NT2/D1 (cell line): ENCODE measurements around the gene SCN10A.

Experiments used
- DNase-seq: peaks from one replicate; pipeline ENCODE4 v3.0.0-alpha.2; 2011; ENCODE audit warnings: low read depth, low spot score
- H3K27me3 ChIP-seq: 2 replicates; pipeline ENCODE4 v1.6.0; 2011; ENCODE audit warnings: mild to moderate bottlenecking; ENCODE audit not compliant: insufficient read length, insufficient read depth
- H3K36me3 ChIP-seq: 2 replicates; pipeline ENCODE4 v1.6.1; 2011; ENCODE audit warnings: mild to moderate bottlenecking, low read length, mixed read lengths; ENCODE audit not compliant: insufficient read depth, insufficient read length
- H3K4me1 ChIP-seq: 2 replicates; pipeline ENCODE4 v1.5.1; 2011; ENCODE audit not compliant: insufficient read depth, insufficient read length
- H3K4me3 ChIP-seq: 2 replicates; pipeline ENCODE4 v1.5.1; 2011; ENCODE audit warnings: low read depth; ENCODE audit not compliant: insufficient read length
- H3K9ac ChIP-seq: 2 replicates; pipeline ENCODE4 v1.6.0; 2011; ENCODE audit warnings: low read depth; ENCODE audit not compliant: insufficient read length
- H3K9me3 ChIP-seq: 2 replicates; pipeline ENCODE4 v1.5.1; 2011; ENCODE audit warnings: mild to moderate bottlenecking, low read length; ENCODE audit not compliant: insufficient read depth
- SUZ12 ChIP-seq: IDR thresholded peaks from 2 replicates; pipeline ENCODE4 v1.6.1; 2011; ENCODE audit not compliant: insufficient read length, insufficient read depth; ENCODE audit errors: extremely low read depth
- YY1 ChIP-seq: IDR thresholded peaks from 2 replicates; pipeline ENCODE4 v1.6.1; 2011; ENCODE audit not compliant: insufficient read length, insufficient read depth
- ZNF274 ChIP-seq: IDR thresholded peaks from 2 replicates; pipeline ENCODE4 v1.6.1; 2011; ENCODE audit warnings: mild to moderate bottlenecking, low read depth, low read length

The SCN10A gene

GRCh38 chr3:38824349-38824748, 8.3 kb upstream of the SCN10A start:
- DNase-seq = no peak
- Histone ChIP-seq H3K9me3 (no peaks in the 10 kb centered on the region; the same call in 1 of the 2 replicates), H3K36me3 (no peaks in the 10 kb centered on the region), H3K4me1 (peaks cover 4% of the 10 kb centered on the region), H3K27me3 (no peaks in the 10 kb centered on the region), H3K9ac (no peak overlapping the region), H3K4me3 (no peak overlapping the region)
- TF ChIP-seq YY1 = no peak
- TF ChIP-seq SUZ12 = no peak
- TF ChIP-seq ZNF274 = no peak

GRCh38 chr3:38823722-38824121, 7.7 kb upstream of the SCN10A start:
- Histone ChIP-seq H3K9ac (no peak overlapping the region), H3K9me3 (no peaks in the 10 kb centered on the region; the same call in 1 of the 2 replicates), H3K27me3 (no peaks in the 10 kb centered on the region), H3K4me3 (no peak overlapping the region), H3K4me1 (no peaks in the 10 kb centered on the region), H3K36me3 (no peaks in the 10 kb centered on the region)
- TF ChIP-seq SUZ12 = no peak
- no peak for TF ChIP-seq ZNF274
- no peak for TF ChIP-seq YY1
- DNase-seq = no peak

GRCh38 chr3:38823186-38823585, 7.2 kb upstream of the SCN10A start:
- Histone ChIP-seq H3K9ac (no peak overlapping the region), H3K4me3 (no peak overlapping the region), H3K36me3 (no peaks in the 10 kb centered on the region), H3K27me3 (no peaks in the 10 kb centered on the region), H3K4me1 (no peaks in the 10 kb centered on the region), H3K9me3 (no peaks in the 10 kb centered on the region)
- TF ChIP-seq SUZ12 (no peak), YY1 (no peak), ZNF274 (no peak)
- DNase-seq = no peak

GRCh38 chr3:38811822-38812221, 4.2 kb downstream of the SCN10A start:
- no peaks in the 10 kb centered on the region for H3K4me1 ChIP-seq
- no peak for TF ChIP-seq ZNF274
- TF ChIP-seq SUZ12 = no peak
- no peak for TF ChIP-seq YY1
- H3K36me3 ChIP-seq = no peaks in the 10 kb centered on the region
- peaks cover 36% of the 10 kb centered on the region for H3K27me3 ChIP-seq
- no peak overlapping the region for H3K4me3 ChIP-seq
- H3K9me3 ChIP-seq = no peaks in the 10 kb centered on the region
- no peak for DNase-seq
- H3K9ac ChIP-seq = no peak overlapping the region

- Histone ChIP-seq H3K9me3 (no peaks in the 10 kb centered on the region), H3K36me3 (no peaks in the 10 kb centered on the region), H3K27me3 (peaks cover 61% of the 10 kb centered on the region), H3K4me1 (no peaks in the 10 kb centered on the region), H3K4me3 (no peak overlapping the region), H3K9ac (no peak overlapping the region)
- peak; percentile 81 for DNase-seq
- TF ChIP-seq YY1 = no peak
- no peak for TF ChIP-seq SUZ12
- TF ChIP-seq ZNF274 = no peak
Observed at GRCh38 chr3:38805765-38806386, 10.1 kb downstream of the SCN10A start.

GRCh38 chr3:38805004-38805403, 11.0 kb downstream of the SCN10A start:
- DNase-seq = no peak

GRCh38 chr3:38800511-38800910, 15.5 kb downstream of the SCN10A start:
- H3K4me1 ChIP-seq = no peaks in the 10 kb centered on the region
- H3K36me3 ChIP-seq = no peaks in the 10 kb centered on the region
- DNase-seq = peak; percentile 23
- no peak overlapping the region for H3K4me3 ChIP-seq
- no peak overlapping the region for H3K9ac ChIP-seq
- TF ChIP-seq ZNF274 = no peak
- no peak for TF ChIP-seq SUZ12
- no peak for TF ChIP-seq YY1
- no peaks in the 10 kb centered on the region for H3K9me3 ChIP-seq
- peaks cover 18% of the 10 kb centered on the region for H3K27me3 ChIP-seq

More at GRCh38 chr3:38805004-38805403, 11.0 kb downstream of the SCN10A start:
- H3K36me3 ChIP-seq = no peaks in the 10 kb centered on the region
- TF ChIP-seq ZNF274 (no peak), SUZ12 (no peak), YY1 (no peak)
- no peaks in the 10 kb centered on the region for H3K4me1 ChIP-seq
- peaks cover 55% of the 10 kb centered on the region for H3K27me3 ChIP-seq
- H3K4me3 ChIP-seq = no peak overlapping the region
- H3K9me3 ChIP-seq = no peaks in the 10 kb centered on the region
- no peak overlapping the region for H3K9ac ChIP-seq

GRCh38 chr3:38793721-38794120, 22.3 kb downstream of the SCN10A start:
- Histone ChIP-seq H3K4me1 (no peaks in the 10 kb centered on the region), H3K9ac (no peak overlapping the region), H3K27me3 (no peaks in the 10 kb centered on the region), H3K36me3 (no peaks in the 10 kb centered on the region), H3K4me3 (no peak overlapping the region), H3K9me3 (no peaks in the 10 kb centered on the region)
- TF ChIP-seq ZNF274 = no peak
- no peak for TF ChIP-seq SUZ12
- no peak for TF ChIP-seq YY1
- DNase-seq = no peak
